22Rv1 (cell line): Measurements from ENCODE around the gene UXT.

Experiments used
- CTCF ChIP-seq: fragments of 450-650 bp; IDR thresholded peaks from 2 replicates; pipeline ENCODE4 v1.5.1; 2017; ENCODE audit warnings: mild to moderate bottlenecking
- ZFX ChIP-seq: fragments of 450-650 bp; IDR thresholded peaks from 2 replicates; pipeline ENCODE4 v1.6.1; 2017; ENCODE audit warnings: antibody characterized with exemption, borderline replicate concordance

- TF ChIP-seq CTCF = no peak
- TF ChIP-seq ZFX = no peak
Observed at GRCh38 chrX:47623540-47624027, 35.4 kb downstream of the UXT start.
